NB4 (cell line): ENCODE data around the gene GPR152.

Source experiments
- CTCF ChIP-seq: IDR thresholded peaks from one replicate; pipeline ENCODE4 v1.5.1; 2012; ENCODE audit warnings: low read depth, low read length
- MAX ChIP-seq: IDR thresholded peaks from 2 replicates; pipeline ENCODE4 v1.6.1; 2011; ENCODE audit warnings: low read depth, low read length
- MYC ChIP-seq: IDR thresholded peaks from 2 replicates; pipeline ENCODE4 v1.6.1; 2011; ENCODE audit warnings: low read depth, low read length
- POLR2A ChIP-seq: IDR thresholded peaks from 2 replicates; pipeline ENCODE4 v1.6.1; 2011; ENCODE audit warnings: mild to moderate bottlenecking; ENCODE audit not compliant: insufficient read length; ENCODE audit errors: extremely low read depth

- no peak for TF ChIP-seq CTCF
- TF ChIP-seq POLR2A: no peak
- TF ChIP-seq MYC: no peak
- no peak for TF ChIP-seq MAX
These were observed 1.5 kb upstream of the GPR152 start for GRCh38 chr11:67453816-67454732.
